Fibroblast of pulmonary artery (primary cell): ENCODE data around the gene TSHB.

ENCODE experiments used
- DNase-seq: peaks from one replicate; pipeline ENCODE4 v3.0.0-alpha.2; 2010; ENCODE audit warnings: low read depth
- H3K4me3 ChIP-seq: replicated peaks from 2 replicates; pipeline ENCODE4 v1.5.1; 2011; ENCODE audit warnings: low read depth, mild to moderate bottlenecking, control low read depth, low read length, moderate library complexity
- CTCF ChIP-seq: IDR thresholded peaks from 2 replicates; pipeline ENCODE4 v1.5.1; 2011; ENCODE audit warnings: mild to moderate bottlenecking, control low read depth, low read length, inconsistent platforms; ENCODE audit errors: missing control alignments

The TSHB gene

GRCh38 chr1:115057661-115058254 is 28.1 kb downstream of the TSHB start:
- no peak for DNase-seq
- no peak for TF ChIP-seq CTCF
- H3K4me3 ChIP-seq: no peak overlapping the region

- no peak for DNase-seq
- no peak for TF ChIP-seq CTCF
- H3K4me3 ChIP-seq: no peak overlapping the region
Measured at GRCh38 chr1:115059316-115059715, 29.7 kb downstream of the TSHB start.

GRCh38 chr1:115060501-115060900 is 30.9 kb downstream of the TSHB start:
- H3K4me3 ChIP-seq: no peak overlapping the region
- TF ChIP-seq CTCF: no peak
- no peak for DNase-seq

GRCh38 chr1:115062542-115063004 is 32.9 kb downstream of the TSHB start:
- no peak for DNase-seq
- TF ChIP-seq CTCF: no peak
- H3K4me3 ChIP-seq: no peak overlapping the region

- no peak for TF ChIP-seq CTCF
- DNase-seq: no peak
- no peak overlapping the region for H3K4me3 ChIP-seq
Measured at GRCh38 chr1:115063228-115063901, 33.7 kb downstream of the TSHB start.

- no peak for DNase-seq
- no peak for TF ChIP-seq CTCF
- H3K4me3 ChIP-seq: no peak overlapping the region
Measured at GRCh38 chr1:115064461-115064860, 34.8 kb downstream of the TSHB start.

GRCh38 chr1:115065021-115065420 is 35.4 kb downstream of the TSHB start:
- no peak for TF ChIP-seq CTCF
- no peak for DNase-seq
- H3K4me3 ChIP-seq: no peak overlapping the region
